ENCODE data around the gene DPP10. TPM values are rescaled to one million over a fixed set of nuclear protein-coding genes. Genes with fewer than 3 reads are reported as not detected.

Gene DPP10
- total and polyA plus RNA-seq, 4 donors = 0.04 to 4.1 (median 0.48) TPM

DNA sequence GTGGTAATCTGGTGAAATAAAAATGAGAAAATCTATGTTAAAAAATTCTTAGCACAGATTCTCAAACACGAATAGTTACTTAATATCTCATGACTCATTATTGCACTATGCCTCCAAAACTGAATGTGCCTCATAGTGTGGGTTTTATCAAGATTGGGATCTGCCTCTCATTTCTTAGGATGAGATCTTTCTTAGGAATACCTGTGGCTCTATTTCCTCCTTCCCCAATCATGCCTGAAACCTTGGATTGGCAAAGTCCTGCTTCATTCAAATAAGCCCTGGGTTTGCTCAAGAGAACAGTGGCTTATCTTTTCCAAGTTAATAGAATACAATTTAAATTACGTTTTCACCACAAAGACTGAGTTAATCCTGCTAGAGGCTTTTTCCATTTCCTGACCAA lies 100.3 kb downstream of the DPP10 start (continued):
- no peak for TF ChIP-seq ZBTB33 (IDR thresholded peaks at IDR 0.05)
- TF ChIP-seq HNF4A (conservative IDR thresholded peaks at IDR 0.05) = no peak
- TF ChIP-seq FOXA1 (IDR thresholded peaks at IDR 0.05) = no peak

DNA sequence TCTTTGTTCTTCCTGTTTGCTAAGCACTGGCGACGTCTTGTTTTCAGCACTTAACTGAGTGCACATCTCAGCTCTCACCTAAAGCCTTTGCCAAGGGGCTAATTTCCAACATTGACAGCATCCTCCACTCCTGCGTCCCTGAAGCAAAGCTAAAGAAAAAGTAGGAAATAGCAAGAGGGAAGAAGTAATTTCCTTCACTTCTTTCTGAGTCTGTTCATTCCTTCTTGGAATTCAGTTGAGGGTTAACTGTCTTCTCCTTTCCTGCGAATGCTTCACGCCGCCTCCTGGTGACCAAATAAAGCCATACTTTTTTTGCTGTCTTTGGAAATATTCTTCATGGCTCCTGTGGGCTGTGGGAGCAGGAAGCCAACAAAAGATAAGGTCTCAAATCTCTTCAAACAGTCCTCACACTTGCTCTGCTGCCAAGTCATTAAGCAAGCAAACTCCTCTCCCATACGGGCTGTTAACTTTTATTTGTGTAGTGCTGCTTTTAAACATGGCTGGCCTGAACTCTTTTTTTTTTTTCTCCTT lies 100.9 kb downstream of the DPP10 start:
- 8% methylated on average over 7 of the region's 7 CpGs for WGBS
- no peaks in the 10 kb centered on the region for H3K9me3 ChIP-seq (ENCODE audit: control insufficient read depth in 4 of 4, low read length in 3 of 4)
- DNase-seq (ENCODE audit: low spot score) = no peak
- peak overlapping the region in 1 of 2 donors; percentile 34 for H3K27ac ChIP-seq (ENCODE audit: low read depth in 1 of 2, low read length in 2 of 2)
- TF ChIP-seq HNF4A (conservative IDR thresholded peaks at IDR 0.05) (no peak), ZBTB33 (IDR thresholded peaks at IDR 0.05) (no peak), NR2F2 (IDR thresholded peaks at IDR 0.05) (peak; percentile 34), EGR1 (IDR thresholded peaks at IDR 0.05; ENCODE audit: low read depth in 2 of 2) (no peak), YY1 (IDR thresholded peaks at IDR 0.05) (peak; percentile 62), RXRA (IDR thresholded peaks at IDR 0.05) (no peak), RAD21 (IDR thresholded peaks at IDR 0.05) (peak; percentile 63 to 70), FOXA2 (IDR thresholded peaks at IDR 0.05) (no peak), REST (IDR thresholded peaks at IDR 0.05) (no peak), JUND (IDR thresholded peaks at IDR 0.05) (no peak)
- TF ChIP-seq, protein P1, sequence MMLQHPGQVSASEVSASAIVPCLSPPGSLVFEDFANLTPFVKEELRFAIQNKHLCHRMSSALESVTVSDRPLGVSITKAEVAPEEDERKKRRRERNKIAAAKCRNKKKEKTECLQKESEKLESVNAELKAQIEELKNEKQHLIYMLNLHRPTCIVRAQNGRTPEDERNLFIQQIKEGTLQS (IDR thresholded peaks at IDR 0.05) = no peak
- TF ChIP-seq, protein P2, sequence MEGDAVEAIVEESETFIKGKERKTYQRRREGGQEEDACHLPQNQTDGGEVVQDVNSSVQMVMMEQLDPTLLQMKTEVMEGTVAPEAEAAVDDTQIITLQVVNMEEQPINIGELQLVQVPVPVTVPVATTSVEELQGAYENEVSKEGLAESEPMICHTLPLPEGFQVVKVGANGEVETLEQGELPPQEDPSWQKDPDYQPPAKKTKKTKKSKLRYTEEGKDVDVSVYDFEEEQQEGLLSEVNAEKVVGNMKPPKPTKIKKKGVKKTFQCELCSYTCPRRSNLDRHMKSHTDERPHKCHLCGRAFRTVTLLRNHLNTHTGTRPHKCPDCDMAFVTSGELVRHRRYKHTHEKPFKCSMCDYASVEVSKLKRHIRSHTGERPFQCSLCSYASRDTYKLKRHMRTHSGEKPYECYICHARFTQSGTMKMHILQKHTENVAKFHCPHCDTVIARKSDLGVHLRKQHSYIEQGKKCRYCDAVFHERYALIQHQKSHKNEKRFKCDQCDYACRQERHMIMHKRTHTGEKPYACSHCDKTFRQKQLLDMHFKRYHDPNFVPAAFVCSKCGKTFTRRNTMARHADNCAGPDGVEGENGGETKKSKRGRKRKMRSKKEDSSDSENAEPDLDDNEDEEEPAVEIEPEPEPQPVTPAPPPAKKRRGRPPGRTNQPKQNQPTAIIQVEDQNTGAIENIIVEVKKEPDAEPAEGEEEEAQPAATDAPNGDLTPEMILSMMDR (IDR thresholded peaks at IDR 0.05; ENCODE audit: low read depth, low read length, missing input control) = peak; percentile 14
- no peak overlapping the region for H3K4me3 ChIP-seq (ENCODE audit: low read depth in 1 of 3, low read length in 3 of 3)
- no peak overlapping the region for H3K9ac ChIP-seq (ENCODE audit: low read depth in 1 of 2, low read length in 2 of 2)
- H3K27me3 ChIP-seq (ENCODE audit: control insufficient read depth in 4 of 4, insufficient read depth in 4 of 4, low read length in 3 of 4) = peaks cover 0 to 2% (median 0%) of the 10 kb centered on the region in 4 donors
- no peaks in the 10 kb centered on the region for H3K36me3 ChIP-seq (ENCODE audit: control insufficient read depth in 4 of 4, insufficient read depth in 3 of 4, low read depth in 1 of 4, low read length in 3 of 4)
- H3K4me1 ChIP-seq (ENCODE audit: control insufficient read depth in 4 of 4, insufficient read depth in 4 of 4, low read length in 3 of 4) = no peaks in the 10 kb centered on the region

Measured in liver (tissue), 9 donors.